DND-41 (cell line): ENCODE results near the gene PGBD5.

ENCODE experiments used
- ATAC-seq: fragments of 200-7000 bp; cut with Tn5 transposase; 3 replicates; pipeline ENCODE4 v1.9.1; 2021; ENCODE audit warnings: low read depth; ENCODE audit not compliant: insufficient read depth
- DNase-seq: peaks from one replicate; pipeline ENCODE4 v3.0.0-alpha.2; 2020
- H2AFZ ChIP-seq: 2 replicates; pipeline ENCODE4 v1.6.0; 2012; ENCODE audit warnings: low read depth, low read length
- H3K27ac ChIP-seq: 2 replicates; pipeline ENCODE4 v1.5.1; 2012; ENCODE audit warnings: low read length, inconsistent platforms
- H3K27me3 ChIP-seq: fragments of 200-600 bp; sonication (generic); 2 replicates; pipeline ENCODE4 v1.6.0; 2012; ENCODE audit warnings: low read length, mild to moderate bottlenecking, inconsistent platforms; ENCODE audit not compliant: insufficient read depth, poor library complexity
- H3K36me3 ChIP-seq: 2 replicates; pipeline ENCODE4 v1.5.1; 2012; ENCODE audit warnings: low read length, inconsistent platforms; ENCODE audit not compliant: insufficient read depth
- H3K4me1 ChIP-seq: 2 replicates; pipeline ENCODE4 v1.5.1; 2012; ENCODE audit warnings: mild to moderate bottlenecking, low read length; ENCODE audit not compliant: insufficient read depth
- H3K4me2 ChIP-seq: 2 replicates; pipeline ENCODE4 v1.6.0; 2012; ENCODE audit warnings: mild to moderate bottlenecking, moderate library complexity, low read length, inconsistent platforms; ENCODE audit not compliant: insufficient read depth
- H3K4me3 ChIP-seq, 2 experiments: fragments of 200-600 bp in 1 of 2; shearing (Covaris generic) in 1 of 2; 2 replicates each; pipeline ENCODE4 v1.5.1; 2012 to 2016; ENCODE audit warnings: inconsistent platforms in 2 of 2, low read length in 2 of 2, mild to moderate bottlenecking in 2 of 2, low read depth in 1 of 2, moderate library complexity in 1 of 2
- H3K79me2 ChIP-seq: 2 replicates; pipeline ENCODE4 v1.6.0; 2012; ENCODE audit warnings: low read length, inconsistent platforms; ENCODE audit not compliant: insufficient read depth
- H3K9ac ChIP-seq: 2 replicates; pipeline ENCODE4 v1.6.0; 2012; ENCODE audit warnings: low read depth, mild to moderate bottlenecking, inconsistent platforms, low read length, moderate library complexity
- H3K9me3 ChIP-seq: 2 replicates; pipeline ENCODE4 v1.5.1; 2012; ENCODE audit warnings: low read length, moderate library complexity, mild to moderate bottlenecking, inconsistent platforms; ENCODE audit not compliant: insufficient read depth, severe bottlenecking
- H4K20me1 ChIP-seq: 2 replicates; pipeline ENCODE4 v1.6.0; 2012; ENCODE audit warnings: low read length; ENCODE audit not compliant: insufficient read depth
- EZH2 ChIP-seq: IDR thresholded peaks from 3 replicates; pipeline ENCODE4 v1.6.1; 2012; ENCODE audit warnings: borderline replicate concordance, low read depth, mild to moderate bottlenecking, moderate library complexity, low read length, inconsistent platforms; ENCODE audit not compliant: severe bottlenecking
- TF ChIP-seq, protein P1 (sequence below): IDR thresholded peaks from 2 replicates; pipeline ENCODE4 v1.5.1; 2012; ENCODE audit warnings: borderline replicate concordance, low read length, moderate library complexity, mild to moderate bottlenecking; ENCODE audit not compliant: poor library complexity, severe bottlenecking; ENCODE audit errors: extremely low read depth

The PGBD5 gene

GRCh38 chr1:230381585-230381984 lies 44.5 kb downstream of the PGBD5 start:
- no peaks in the 10 kb centered on the region for H3K4me1 ChIP-seq
- no peak overlapping the region for H3K4me3 ChIP-seq
- no peak for TF ChIP-seq EZH2
- TF ChIP-seq, protein P1, sequence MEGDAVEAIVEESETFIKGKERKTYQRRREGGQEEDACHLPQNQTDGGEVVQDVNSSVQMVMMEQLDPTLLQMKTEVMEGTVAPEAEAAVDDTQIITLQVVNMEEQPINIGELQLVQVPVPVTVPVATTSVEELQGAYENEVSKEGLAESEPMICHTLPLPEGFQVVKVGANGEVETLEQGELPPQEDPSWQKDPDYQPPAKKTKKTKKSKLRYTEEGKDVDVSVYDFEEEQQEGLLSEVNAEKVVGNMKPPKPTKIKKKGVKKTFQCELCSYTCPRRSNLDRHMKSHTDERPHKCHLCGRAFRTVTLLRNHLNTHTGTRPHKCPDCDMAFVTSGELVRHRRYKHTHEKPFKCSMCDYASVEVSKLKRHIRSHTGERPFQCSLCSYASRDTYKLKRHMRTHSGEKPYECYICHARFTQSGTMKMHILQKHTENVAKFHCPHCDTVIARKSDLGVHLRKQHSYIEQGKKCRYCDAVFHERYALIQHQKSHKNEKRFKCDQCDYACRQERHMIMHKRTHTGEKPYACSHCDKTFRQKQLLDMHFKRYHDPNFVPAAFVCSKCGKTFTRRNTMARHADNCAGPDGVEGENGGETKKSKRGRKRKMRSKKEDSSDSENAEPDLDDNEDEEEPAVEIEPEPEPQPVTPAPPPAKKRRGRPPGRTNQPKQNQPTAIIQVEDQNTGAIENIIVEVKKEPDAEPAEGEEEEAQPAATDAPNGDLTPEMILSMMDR = no peak
- H4K20me1 ChIP-seq = no peaks in the 10 kb centered on the region
- no peaks in the 10 kb centered on the region for H3K36me3 ChIP-seq
- DNase-seq = no peak
- no peaks in the 10 kb centered on the region for H3K79me2 ChIP-seq
- no peak overlapping the region for H3K4me2 ChIP-seq
- peaks cover 20% of the 10 kb centered on the region for H3K9me3 ChIP-seq
- no peak overlapping the region for H3K27ac ChIP-seq
- no peak overlapping the region for H3K9ac ChIP-seq
- peaks cover 5% of the 10 kb centered on the region for H3K27me3 ChIP-seq
- no peak for ATAC-seq
- no peak overlapping the region for H2AFZ ChIP-seq

GRCh38 chr1:230381049-230381467 lies 45.1 kb downstream of the PGBD5 start:
- Histone ChIP-seq H3K27me3 (peaks cover 5% of the 10 kb centered on the region), H3K36me3 (no peaks in the 10 kb centered on the region), H4K20me1 (no peaks in the 10 kb centered on the region), H2AFZ (no peak overlapping the region), H3K9ac (no peak overlapping the region), H3K4me2 (no peak overlapping the region), H3K4me1 (no peaks in the 10 kb centered on the region), H3K9me3 (peaks cover 20% of the 10 kb centered on the region), H3K4me3 (no peak overlapping the region), H3K27ac (no peak overlapping the region), H3K79me2 (no peaks in the 10 kb centered on the region)
- TF ChIP-seq, protein P1 = no peak
- no peak for TF ChIP-seq EZH2
- DNase-seq = no peak
- ATAC-seq = no peak

DNA sequence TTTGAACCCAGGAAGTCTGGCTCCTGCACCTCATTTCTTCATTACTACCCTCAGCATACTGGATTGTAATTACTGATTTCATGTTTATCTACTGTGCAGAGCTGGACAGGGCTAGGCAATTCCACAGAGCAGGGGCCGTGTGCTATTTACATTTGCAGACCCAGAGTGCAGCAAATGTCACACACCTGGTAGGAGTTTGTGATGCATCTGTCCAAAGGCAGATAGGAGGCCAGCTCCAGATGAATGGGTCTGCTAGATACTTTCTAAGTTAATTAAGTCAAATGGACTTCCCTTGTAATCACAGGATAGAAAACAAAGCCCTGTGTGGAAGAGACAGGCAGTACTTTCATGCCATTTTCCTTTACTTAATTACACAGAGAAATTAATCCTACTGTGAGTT lies 46.2 kb downstream of the PGBD5 start:
- no peak overlapping the region for H3K9ac ChIP-seq
- no peak overlapping the region for H3K4me3 ChIP-seq
- no peak overlapping the region for H2AFZ ChIP-seq
- no peak overlapping the region for H3K27ac ChIP-seq
- TF ChIP-seq, protein P1 = no peak
- TF ChIP-seq EZH2 = no peak
- H3K27me3 ChIP-seq = peaks cover 1% of the 10 kb centered on the region
- H3K36me3 ChIP-seq = no peaks in the 10 kb centered on the region
- no peaks in the 10 kb centered on the region for H4K20me1 ChIP-seq
- H3K79me2 ChIP-seq = no peaks in the 10 kb centered on the region
- no peak overlapping the region for H3K4me2 ChIP-seq
- no peak for ATAC-seq
- H3K4me1 ChIP-seq = no peaks in the 10 kb centered on the region
- DNase-seq = no peak
- peaks cover 20% of the 10 kb centered on the region for H3K9me3 ChIP-seq

DNA sequence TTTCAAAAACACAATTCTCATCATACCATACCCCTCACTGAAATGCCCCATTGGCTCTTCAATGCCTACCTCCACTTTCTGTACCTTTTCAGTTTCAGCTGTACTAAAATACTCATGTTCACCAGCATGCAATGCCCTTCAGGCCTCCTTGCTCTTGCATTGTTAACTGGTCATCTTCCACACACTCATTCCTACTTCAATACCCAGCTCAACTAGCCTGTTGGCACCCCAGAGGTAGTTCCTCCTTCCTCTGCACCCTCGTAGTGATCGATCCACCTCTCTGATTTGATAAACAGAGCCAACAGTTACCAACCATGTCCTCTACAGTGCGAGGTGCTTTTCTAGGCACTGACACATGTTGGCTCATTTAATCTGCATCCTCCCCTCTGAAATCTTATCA lies 46.7 kb downstream of the PGBD5 start:
- TF ChIP-seq EZH2 = no peak
- TF ChIP-seq, protein P1 = no peak
- H3K4me1 ChIP-seq = no peaks in the 10 kb centered on the region
- no peaks in the 10 kb centered on the region for H4K20me1 ChIP-seq
- H3K79me2 ChIP-seq = no peaks in the 10 kb centered on the region
- ATAC-seq (no peak), DNase-seq (no peak)
- no peak overlapping the region for H3K9ac ChIP-seq
- no peak overlapping the region for H2AFZ ChIP-seq
- peaks cover 4% of the 10 kb centered on the region for H3K27me3 ChIP-seq
- peaks cover 20% of the 10 kb centered on the region for H3K9me3 ChIP-seq
- H3K27ac ChIP-seq = no peak overlapping the region
- no peaks in the 10 kb centered on the region for H3K36me3 ChIP-seq
- no peak overlapping the region for H3K4me2 ChIP-seq
- H3K4me3 ChIP-seq = no peak overlapping the region
